Fibroblast of mammary gland (primary cell): ENCODE measurements around the gene CCM2.

Experiments
- DNase-seq: peaks from one replicate; pipeline ENCODE4 v3.0.0-alpha.2; 2010; ENCODE audit warnings: low read depth
- H3K4me3 ChIP-seq: 2 replicates; pipeline ENCODE4 v1.5.1; 2011; ENCODE audit warnings: low read depth, mild to moderate bottlenecking, low read length, moderate library complexity; ENCODE audit not compliant: control insufficient read depth
- TF ChIP-seq, protein P1 (sequence below): conservative IDR thresholded peaks from 2 replicates; pipeline ENCODE4 v1.5.1; 2011; ENCODE audit warnings: low read depth, low read length, inconsistent platforms; ENCODE audit not compliant: control insufficient read depth, insufficient read depth

Gene CCM2

DNA sequence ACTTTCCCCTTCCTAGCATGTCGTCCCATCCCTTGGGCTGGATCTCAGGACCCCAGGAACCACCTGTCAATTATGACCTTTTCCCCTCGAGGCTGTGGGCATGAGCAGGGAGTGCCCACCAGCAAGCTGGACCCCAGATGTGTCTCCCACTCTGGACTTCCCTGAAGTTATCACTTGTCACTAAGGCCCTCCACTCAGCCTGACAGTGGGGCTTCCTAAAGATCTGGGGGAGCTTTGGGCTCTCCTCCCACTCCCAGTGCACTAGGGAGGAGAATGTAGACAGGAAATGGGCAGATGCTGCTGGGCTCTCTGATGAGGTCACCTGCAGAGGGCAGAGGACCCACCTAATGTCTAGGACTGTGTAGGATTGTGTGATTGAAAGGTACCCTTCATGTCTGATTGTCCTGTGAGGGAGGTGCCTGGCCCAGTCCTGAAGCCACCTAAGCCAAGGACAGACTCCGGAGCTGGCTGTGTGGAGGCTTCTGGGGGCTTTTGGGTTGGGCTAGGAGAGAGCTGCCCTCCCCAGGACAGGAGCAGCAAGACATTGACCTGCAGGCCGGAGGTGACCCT is 39.9 kb upstream of the CCM2 start:
- no peak for DNase-seq
- TF ChIP-seq, protein P1, sequence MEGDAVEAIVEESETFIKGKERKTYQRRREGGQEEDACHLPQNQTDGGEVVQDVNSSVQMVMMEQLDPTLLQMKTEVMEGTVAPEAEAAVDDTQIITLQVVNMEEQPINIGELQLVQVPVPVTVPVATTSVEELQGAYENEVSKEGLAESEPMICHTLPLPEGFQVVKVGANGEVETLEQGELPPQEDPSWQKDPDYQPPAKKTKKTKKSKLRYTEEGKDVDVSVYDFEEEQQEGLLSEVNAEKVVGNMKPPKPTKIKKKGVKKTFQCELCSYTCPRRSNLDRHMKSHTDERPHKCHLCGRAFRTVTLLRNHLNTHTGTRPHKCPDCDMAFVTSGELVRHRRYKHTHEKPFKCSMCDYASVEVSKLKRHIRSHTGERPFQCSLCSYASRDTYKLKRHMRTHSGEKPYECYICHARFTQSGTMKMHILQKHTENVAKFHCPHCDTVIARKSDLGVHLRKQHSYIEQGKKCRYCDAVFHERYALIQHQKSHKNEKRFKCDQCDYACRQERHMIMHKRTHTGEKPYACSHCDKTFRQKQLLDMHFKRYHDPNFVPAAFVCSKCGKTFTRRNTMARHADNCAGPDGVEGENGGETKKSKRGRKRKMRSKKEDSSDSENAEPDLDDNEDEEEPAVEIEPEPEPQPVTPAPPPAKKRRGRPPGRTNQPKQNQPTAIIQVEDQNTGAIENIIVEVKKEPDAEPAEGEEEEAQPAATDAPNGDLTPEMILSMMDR: no peak
- no peak overlapping the region for H3K4me3 ChIP-seq

DNA sequence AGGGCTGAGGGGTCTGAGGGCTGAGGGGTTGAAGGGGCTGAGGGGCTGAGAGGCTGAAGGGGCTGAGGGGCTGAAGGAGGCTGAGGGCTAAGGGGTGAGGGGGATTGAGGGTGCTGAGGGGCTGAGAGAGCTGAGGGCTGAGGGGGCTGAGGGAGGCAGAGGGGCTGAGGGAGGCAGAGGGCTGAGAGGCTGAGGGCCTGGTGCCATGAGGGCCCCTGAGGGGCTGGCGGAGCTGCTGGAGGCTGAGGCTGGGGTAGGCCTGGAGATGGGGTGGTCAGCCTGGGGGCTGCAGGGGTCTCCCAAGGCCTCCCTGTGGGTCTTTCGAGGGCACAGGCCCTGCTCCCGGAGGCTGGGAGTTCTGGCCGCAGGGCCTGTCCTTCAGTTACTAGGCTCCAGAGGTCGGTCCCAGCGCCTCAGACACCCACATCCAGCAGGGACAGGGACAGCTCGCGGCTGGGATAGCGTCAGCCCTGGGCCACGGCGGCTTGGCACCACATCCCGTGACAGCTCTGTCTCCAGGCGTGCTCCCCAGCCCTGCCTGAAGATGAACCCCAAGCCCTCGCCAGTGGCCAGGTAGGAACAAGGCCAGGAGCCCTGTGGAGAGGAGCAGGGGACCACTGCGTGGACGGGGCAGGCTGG is 38.0 kb upstream of the CCM2 start:
- TF ChIP-seq, protein P1: no peak
- H3K4me3 ChIP-seq: no peak overlapping the region
- DNase-seq: no peak

DNA sequence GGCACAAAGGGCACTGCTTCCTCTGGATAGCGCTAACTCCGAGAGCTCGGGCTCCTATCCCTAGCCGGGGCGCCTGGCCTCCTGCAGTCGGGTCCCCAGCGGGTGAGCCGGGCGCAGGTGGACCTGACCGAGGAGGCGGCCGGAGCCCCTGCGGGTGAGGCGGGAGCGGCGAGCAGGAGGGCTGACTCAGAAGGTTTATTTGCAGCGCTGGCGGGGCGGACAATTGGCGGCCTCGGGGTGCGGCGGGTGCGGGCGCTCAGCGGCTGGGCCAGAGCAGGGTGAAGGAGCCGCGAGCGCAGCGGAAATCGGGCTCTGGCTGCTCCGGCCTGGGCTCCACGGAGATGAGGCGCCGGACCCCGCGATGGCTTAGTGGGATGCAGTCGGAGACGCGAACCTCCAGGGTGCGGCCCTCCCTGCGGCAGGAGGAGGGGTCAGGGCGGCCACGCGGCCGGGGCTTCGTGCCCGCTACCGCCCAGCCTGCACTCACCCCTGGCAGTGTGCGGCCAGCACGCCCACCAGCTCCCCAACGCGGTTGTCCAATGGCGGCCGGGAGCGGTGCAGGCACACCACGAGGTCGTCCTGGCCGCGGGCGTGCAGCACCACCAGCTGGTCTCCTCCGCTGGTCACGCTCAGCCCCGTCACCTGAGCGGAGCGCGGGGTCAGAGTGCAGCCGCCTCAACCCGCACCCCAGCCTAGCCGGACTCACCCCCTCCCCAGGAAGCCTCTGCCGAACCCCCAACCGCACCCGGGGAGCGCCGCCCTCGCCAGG is 37.3 kb upstream of the CCM2 start:
- peak overlapping the region; percentile 29 for H3K4me3 ChIP-seq
- DNase-seq: peak; percentile 21
- TF ChIP-seq, protein P1: no peak

DNA sequence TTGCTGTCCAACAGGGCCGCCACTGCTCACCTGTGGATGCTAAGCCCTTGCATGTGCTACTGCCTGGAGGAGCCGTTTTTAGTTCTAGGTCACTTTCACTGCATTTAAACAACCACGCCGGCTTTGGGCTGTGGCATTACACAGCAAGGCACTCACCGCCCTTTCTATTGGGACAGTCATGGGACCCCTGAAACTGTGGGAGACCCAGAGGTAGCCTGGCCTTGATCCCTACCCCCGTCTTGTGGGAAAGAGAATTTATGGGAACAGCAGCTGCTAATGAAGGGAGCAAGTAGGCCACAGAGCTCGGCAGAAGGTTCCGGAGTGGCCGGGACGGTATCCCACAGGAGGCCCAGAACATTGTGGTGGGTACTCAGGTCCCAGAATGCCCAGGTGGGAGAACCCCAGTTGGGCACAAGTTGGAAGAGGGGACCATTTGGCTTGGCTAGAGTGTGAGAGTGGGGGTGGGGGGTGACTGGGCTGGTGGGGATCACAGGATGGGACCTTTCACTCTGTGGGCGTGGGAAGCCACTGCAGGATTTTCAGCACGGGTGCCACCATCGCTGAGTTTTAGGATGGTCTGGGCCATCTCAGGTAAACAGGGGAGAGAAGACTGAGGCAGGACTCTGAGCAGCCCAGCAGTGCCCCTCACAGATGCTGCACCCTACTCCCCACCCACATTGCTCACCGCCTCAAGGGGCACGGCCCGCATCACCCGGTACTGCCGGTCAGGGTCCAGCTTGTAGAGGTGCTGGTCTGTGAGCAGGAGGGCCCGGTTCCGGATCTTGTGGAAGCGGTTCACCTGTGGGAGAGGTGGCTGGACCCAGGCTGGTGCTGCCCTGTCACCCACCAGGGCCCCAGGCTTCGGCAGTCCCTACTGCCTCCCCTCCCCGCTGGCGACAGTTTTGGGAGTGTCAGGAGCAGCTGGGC is 36.4 kb upstream of the CCM2 start:
- DNase-seq: no peak
- H3K4me3 ChIP-seq: no peak overlapping the region
- TF ChIP-seq, protein P1: no peak

DNA sequence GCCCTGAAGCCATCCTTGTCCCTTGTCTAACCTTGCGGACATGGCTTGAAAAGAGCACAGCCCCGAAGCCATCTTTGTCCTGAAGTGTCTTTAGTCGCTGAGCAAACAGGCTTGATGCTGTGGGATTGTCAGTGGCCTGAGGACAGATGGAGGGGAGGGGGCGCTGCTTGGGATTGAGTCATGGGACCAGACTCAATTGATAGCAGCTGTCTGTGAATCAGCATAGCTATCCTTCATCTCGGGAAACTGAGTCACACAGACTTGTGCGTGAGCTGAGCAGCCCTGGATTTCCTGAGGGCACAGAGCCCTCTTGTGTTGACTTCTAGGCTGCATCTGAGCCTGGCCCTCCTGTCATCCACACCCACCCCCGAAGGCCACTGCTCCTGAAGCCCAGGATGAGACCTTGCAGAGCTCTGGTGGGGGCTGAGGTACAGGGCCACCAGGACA is 35.6 kb upstream of the CCM2 start:
- TF ChIP-seq, protein P1: peak; percentile 41
- peak; percentile 30 for DNase-seq
- no peak overlapping the region for H3K4me3 ChIP-seq

DNA sequence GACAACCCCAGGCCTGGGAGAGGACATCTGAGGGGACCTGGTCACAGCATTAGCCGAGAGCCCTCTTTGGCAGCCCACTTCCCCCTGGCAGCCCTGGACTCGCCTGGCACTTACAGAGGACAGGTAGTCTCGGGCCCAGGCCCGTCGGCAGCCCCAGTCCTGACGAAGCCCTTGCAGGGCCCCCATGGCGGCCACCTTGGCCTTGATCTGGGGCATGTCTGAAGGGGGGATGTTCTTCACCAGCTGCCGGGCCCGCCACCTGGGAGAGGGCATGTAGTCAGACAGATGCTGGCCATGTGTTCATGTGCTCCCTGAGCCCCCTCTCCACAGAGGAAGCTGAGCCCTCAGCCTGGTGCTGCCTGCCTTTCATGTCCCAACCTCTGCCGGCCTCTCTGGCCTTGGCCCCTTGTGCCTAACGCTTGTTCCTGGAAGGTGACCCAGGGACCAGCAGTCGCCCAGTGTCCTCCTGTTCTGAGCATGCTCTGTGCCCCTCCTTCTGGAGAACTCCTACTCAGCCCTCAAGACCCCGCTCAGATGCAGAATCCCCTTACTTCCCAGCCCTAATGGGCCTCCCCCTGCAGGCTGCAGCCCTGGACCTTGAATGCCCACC is 35.1 kb upstream of the CCM2 start:
- no peak for DNase-seq
- TF ChIP-seq, protein P1: no peak
- no peak overlapping the region for H3K4me3 ChIP-seq
